Hematopoietic multipotent progenitor cell treated with erythropoietin and hydrocortisone succinate and interleukin-3 and kit ligand, for 4 days (in vitro differentiated cells): ENCODE measurements around the gene HPX.

Source experiments
- DNase-seq: peaks from one replicate; pipeline ENCODE4 v3.0.0-alpha.2; 2015

HPX gene

GRCh38 chr11:6459099-6459450 is 18.3 kb upstream of the HPX start:
- DNase-seq: no peak

GRCh38 chr11:6458352-6459098 is 17.7 kb upstream of the HPX start:
- no peak for DNase-seq

- DNase-seq: no peak
Observed at GRCh38 chr11:6457581-6458320, 17.0 kb upstream of the HPX start.

- DNase-seq: no peak
Observed at GRCh38 chr11:6456361-6457073, 15.7 kb upstream of the HPX start.

- DNase-seq: no peak
Observed at GRCh38 chr11:6455070-6455469, 14.3 kb upstream of the HPX start.

- no peak for DNase-seq
Observed at GRCh38 chr11:6453152-6453551, 12.4 kb upstream of the HPX start.

GRCh38 chr11:6452219-6452618 is 11.4 kb upstream of the HPX start:
- no peak for DNase-seq

GRCh38 chr11:6448574-6448973 is 7.8 kb upstream of the HPX start:
- no peak for DNase-seq

- DNase-seq: peak; percentile 78
Observed at GRCh38 chr11:6443269-6444003, 2.6 kb upstream of the HPX start.

- no peak for DNase-seq
Observed at GRCh38 chr11:6442441-6442840, 1.7 kb upstream of the HPX start.

GRCh38 chr11:6438979-6439571 is 1.7 kb downstream of the HPX start:
- DNase-seq: peak; percentile 85

- DNase-seq: peak; percentile 74
Observed at GRCh38 chr11:6437993-6438392, 2.8 kb downstream of the HPX start.

GRCh38 chr11:6437423-6437822 is 3.4 kb downstream of the HPX start:
- no peak for DNase-seq

- no peak for DNase-seq
Observed at GRCh38 chr11:6433998-6434660, 6.7 kb downstream of the HPX start.

- DNase-seq: no peak
Observed at GRCh38 chr11:6431861-6432260, 8.9 kb downstream of the HPX start.

- DNase-seq: no peak
Observed at GRCh38 chr11:6427516-6427915, 13.3 kb downstream of the HPX start.

GRCh38 chr11:6420677-6421076 is 20.1 kb downstream of the HPX start:
- DNase-seq: no peak

- DNase-seq: peak; percentile 66
Observed at GRCh38 chr11:6419009-6419631, 21.7 kb downstream of the HPX start, which contains the start of gene APBB1. Gene APBB1, minus strand, starts transcription at chr11:6419094. Its CDS starts 7,747 bp downstream, at chr11:6411347.

- DNase-seq: no peak
Observed at GRCh38 chr11:6418557-6419008, 22.2 kb downstream of the HPX start.

- DNase-seq: no peak
Observed at GRCh38 chr11:6417907-6418556, 22.8 kb downstream of the HPX start.

- DNase-seq: no peak
Observed at GRCh38 chr11:6415797-6416196, 25.0 kb downstream of the HPX start.
